Measurements from ENCODE around the gene LEFTY2.
"Not testable (repeated sequence)": the region's sequence is repeated elsewhere in the genome, so short reads cannot be mapped to it uniquely, and the experiment has no call there.

Gene LEFTY2, protein sequence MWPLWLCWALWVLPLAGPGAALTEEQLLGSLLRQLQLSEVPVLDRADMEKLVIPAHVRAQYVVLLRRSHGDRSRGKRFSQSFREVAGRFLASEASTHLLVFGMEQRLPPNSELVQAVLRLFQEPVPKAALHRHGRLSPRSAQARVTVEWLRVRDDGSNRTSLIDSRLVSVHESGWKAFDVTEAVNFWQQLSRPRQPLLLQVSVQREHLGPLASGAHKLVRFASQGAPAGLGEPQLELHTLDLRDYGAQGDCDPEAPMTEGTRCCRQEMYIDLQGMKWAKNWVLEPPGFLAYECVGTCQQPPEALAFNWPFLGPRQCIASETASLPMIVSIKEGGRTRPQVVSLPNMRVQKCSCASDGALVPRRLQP
- 0 to 0.12 (median 0) reads per million in 4 donors for total RNA-seq

DNA sequence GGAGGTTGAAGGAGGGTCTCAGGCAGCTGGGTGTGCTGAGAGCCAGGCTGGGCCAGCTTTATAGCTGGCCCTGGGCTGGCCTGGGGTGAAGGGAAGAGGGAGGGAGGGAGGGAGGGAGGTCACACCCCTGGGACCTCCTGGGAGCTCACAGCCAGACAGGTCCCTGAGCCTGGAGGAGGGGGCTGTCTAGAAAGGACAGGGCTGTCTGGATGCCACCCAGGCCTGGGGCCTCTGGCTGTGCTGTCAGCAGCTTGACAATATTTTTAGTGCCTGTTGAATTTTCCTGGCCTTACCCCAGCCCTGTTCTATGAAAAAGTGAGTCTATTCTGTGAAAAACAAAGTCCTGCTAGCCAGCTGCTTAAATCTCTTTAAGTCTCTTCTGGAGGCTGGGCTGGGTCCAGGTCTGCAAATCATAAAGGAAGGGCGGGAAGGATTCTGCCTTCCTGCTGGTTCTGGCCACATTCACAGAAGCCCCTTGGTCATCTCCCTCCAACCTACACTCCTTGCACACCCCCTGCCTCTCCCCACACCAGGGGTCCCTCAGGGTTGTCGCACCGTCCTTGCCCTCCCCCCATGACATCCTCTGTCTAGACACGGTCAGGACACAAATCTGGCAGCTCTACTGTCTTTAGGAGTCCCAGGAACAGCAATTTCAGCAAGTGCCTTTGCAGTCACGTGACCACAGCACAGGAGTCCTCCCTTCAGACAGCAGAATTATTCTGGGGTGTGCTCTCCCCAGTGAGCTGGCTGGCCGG, at the start of gene LEFTY2:
LEFTY2 (minus strand) TSS at position 34 of the 755 bp plus-strand sequence. CDS start 80 bp downstream, outside the sequence.
- no peak for DNase-seq

DNA sequence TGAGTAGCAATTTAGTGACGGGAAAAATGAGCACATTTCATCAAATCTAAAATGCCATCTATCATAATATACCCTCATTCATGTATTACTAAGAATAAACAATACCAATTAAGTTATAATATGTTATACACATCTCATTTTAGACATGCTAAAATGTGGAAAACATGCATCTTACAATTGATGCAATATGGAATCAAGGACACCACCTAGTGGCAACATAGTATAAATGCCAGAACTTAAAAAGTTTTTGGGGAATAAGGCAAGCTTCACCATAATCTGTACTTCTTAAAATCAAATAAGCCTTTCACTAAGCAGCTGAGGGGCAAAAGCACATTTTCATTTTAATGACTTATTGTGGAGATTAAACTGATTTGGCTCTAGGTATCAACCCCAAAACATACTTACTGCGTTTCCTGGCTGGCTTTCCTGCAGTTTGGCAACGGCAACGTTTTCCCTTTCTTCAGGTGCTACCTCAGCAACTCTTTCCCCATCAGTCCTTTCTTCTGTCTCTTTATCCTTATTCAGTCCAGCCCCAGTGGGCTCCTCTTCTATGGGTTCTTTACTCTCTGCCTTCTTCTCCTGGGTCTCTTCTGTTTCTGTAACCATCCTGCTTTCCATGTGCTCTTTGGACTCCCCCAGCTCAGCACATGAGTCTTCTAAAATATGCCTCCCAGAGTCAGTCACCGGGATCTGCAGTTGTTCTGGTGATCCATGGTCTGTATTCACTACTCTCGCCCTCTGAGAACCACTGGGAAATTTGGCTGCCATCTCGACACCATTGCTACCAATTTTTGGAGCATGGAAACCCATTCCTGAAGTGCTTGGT, 46.7 kb upstream of the LEFTY2 start:
- DNase-seq, result peak in 1 of 5 donors; percentile 47

DNA sequence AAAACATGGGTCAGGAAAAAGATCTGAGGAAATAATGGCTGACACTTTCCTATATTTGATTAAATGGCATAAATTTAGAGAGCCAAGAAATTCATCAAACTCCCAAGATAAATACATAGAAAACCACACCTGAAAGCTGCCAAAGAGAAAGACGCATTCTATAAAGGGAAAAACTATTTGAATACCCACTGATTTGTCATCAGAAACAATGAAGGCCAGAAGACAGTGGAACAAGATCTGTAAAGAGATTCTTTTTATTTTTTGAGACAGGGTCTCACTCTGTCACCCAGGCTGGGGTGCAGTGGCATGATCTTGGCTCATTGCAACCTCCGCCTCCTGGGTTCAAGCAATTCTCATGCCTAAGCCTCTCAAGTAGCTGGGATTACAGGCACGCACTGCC, 40.7 kb upstream of the LEFTY2 start:
- DNase-seq, result no peak

DNA sequence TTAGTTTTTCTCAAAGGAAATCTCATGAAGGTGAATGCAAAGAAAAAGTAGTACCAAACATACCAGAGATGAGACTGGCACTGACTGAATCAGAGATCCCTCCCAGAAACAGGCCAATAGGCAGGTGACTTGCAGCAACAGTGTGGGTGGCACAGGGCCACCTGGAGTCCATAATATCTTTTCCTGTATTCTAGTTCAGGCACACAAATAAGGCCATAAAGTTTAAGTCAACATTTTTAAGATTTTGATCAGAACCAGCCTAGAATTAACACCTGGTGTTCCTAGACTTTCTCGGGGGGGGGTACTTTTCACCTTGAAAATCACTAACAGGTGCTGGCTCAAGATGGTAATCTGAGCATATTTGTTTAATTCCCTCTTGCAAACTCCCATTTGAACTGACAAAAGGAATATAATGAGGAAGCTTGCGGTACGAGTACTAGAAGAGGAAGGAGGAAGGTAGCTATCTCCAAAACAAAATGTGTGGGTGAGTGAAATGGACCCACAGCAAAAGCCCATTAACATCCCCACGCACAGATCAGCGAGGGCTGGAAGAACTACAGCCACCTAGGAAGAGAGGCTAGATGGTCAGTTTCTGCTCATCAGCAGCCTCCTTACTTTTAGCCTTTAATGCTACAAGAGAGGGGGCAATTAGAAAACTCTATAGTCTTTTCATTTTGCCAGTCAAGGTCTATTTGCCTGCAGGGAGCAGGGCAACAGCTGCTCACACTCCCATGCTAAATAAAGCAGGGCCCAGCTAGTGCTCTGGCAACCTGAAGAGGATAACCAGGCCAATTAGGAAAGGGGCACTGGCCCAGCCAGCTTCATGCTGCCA, 39.2 kb upstream of the LEFTY2 start:
- no peak for DNase-seq

DNA sequence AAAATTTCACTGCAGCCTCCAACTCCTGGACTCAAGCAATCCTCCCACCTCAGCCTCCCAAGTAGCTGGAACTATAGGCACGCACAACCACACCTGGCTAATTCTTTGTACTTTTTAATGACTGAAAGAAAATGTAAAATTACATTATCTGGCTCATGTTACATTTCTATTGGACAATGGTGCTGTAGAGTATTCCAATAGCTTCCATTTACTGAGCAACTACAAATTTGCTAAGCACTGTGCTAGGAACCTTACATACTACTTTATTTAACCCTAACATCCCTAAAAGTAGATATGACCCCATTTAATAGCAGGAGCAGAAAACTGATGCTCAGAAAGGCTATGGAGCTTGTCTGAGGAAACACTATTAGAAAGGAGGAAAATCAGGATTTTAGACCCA, 38.4 kb upstream of the LEFTY2 start:
- DNase-seq, result no peak

DNA sequence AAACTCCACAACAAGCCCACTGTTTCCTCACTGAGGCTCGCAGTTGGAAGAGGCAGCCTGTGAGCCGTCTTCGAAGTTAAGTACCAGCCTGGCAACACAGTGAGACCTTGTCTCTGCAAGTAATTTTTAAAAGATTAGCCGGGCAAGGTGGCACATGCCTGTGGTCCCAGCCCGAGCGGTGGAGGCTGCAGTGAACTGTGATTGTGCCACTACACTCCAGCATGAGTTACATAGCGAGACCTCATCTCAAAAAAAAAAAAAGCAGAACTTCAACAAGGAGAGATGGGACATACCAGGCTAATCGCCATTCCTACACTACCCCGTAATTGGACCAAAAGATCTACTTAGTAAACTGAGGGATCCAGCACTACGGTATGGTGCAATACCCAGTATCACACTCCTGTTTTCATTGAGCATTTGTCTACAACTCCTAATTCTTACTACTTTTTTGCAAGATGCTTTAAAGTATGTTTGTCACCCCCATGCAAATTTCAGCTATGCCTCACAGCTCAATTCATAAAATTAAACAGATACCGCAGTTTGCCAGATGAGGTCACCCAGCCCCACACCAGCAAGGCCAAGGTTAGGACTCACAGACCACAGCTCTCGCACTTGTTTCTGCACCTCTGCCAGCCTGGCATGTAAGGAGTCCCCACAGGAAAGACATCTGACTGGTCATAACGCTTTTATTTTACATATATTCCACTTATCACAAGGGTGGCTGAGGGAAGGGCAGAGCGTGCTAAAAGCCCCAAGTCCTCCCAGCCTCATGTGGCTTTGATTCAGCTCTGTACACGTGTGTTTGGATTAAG, 37.1 kb upstream of the LEFTY2 start:
- DNase-seq, result no peak

DNA sequence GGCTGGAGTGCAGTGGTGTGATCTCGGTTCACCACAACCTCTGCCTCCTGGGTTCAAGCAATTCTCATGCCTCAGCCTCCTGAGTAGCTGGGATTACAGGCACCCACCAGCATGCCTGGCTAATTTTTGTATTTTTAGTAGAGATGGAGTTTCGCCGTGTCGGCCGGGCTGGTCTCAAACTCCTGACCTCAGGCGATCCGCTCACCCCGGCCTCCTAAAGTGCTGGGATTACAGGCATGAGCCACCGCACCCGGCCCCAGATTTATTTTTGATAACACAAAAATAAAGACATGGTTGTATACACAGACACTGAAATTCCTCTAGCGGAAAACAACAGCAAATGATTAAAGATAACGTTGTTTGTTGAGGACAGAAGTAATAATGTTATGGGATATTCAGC, 34.1 kb upstream of the LEFTY2 start:
- not testable (repeated sequence) for DNase-seq

DNA sequence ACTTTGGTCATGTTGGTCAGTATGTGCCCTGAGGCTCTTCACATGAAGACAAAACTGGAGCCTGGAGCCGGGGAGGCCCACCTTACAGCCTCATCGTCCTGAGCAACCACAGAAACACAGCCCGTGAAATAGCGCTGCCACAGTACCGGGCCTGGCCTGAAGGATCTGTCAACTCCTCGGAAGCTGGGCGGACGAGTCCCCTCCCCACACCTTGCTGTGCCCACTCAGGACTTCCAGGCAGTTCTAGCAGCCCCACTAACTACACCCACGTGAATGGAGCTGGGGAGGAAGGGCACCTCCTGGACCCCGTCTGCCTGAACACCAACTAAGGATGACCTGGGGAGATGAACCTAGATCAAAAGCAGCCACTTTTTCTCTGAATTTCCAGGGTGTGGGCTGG, 33.4 kb upstream of the LEFTY2 start:
- DNase-seq, result no peak

DNA sequence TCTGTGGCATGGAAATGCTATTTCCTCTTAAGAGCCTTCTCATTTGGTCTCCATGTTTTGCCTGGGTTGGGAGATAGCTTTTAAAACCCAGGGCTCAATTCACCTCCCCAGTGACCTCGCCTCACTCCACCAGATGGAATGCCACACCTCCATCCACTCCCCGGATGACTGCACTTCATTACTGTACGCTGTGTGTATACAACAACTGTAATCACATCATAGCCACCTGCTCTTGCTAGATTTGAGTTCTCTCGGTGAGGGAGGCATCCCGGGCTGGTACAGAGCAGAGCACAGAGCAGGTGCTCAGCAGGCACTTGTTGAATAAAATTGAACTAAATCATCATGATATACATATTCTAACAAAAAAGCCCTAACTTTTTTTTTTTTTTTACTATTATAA, 32.1 kb upstream of the LEFTY2 start:
- DNase-seq, result no peak

DNA sequence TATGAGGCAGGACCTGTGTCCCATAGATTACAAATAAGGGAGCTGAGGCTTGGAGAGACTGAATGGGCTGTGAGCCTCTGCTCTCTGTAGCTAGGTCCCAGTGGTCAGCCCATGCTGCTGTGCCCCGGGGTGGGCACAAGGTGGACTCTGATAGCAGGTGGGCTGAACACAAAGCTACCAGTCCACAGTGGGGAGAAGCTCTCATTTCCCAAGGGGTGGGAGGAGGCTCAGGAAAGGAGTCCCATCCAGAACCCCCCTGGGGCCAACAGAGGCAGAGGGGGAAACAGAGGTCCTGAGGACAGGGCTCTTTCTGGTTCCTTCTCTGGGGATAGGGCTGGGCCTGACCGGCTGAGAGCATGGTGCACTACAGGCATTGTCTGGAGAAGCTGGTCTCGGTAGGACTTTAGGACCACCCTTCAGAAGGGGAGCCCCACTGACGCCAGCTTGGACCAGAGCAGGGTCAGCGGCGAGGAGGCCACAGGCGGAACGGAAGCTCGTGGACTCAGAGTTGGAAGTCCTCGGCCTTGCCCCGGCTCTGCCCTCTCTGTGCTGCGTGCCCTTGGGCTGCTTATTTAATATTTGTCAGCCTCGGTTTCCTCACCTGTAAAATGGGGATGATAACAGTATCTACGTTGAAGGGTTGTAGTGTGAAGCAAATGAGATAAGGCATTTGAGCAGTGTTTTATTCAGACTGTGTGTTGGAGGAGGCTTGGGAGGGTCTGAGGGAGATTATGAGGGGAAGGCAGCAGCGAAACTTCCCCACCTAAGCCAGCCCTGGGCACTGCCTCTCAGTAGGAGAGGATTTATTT, 31.5 kb upstream of the LEFTY2 start:
- DNase-seq, result no peak

DNA sequence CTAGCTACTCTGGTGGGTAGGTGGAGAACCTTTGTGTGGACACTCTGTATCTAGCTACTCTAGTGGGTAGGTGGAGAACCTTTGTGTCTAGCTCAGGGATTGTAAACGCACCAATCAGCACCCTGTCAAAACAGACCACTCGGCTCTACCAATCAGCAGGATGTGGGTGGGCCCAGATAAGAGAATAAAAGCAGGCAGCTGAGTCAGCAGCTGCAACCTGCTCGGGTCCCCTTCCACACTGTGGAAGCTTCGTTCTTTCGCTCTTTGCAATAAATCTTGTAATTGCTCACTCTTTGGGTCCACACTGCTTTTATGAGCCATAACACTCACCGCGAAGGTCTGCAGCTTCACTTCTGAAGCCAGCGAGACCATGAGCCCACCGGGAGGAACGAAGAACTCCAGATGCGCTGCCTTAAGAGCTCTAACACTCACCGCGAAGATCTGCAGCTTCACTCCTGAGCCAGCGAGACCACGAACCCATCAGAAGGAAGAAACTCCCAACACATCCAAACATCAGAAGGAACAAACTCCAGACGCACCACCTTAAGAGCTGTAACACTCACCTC, 29.7 kb upstream of the LEFTY2 start:
- DNase-seq, result not testable (repeated sequence)

DNA sequence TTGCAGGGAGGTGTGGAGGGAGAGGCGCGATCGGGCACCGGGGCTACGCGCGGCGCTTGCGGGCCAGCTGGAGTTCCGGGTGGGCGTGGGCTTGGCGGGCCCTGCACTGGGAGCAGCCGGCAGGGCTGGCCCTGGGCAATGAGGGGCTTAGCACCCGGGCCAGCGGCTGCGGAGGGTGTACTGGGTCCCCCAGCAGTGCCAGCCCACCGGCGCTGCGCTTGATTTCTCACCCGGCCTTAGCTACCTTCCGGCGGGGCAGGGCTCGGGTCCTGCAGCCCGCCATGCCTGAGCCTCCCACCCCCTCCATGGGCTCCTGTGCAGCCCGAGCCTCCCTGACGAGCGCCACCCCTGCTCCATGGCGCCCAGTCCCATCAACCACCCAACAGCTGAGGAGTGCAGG, 28.7 kb upstream of the LEFTY2 start:
- DNase-seq, result not testable (repeated sequence)

DNA sequence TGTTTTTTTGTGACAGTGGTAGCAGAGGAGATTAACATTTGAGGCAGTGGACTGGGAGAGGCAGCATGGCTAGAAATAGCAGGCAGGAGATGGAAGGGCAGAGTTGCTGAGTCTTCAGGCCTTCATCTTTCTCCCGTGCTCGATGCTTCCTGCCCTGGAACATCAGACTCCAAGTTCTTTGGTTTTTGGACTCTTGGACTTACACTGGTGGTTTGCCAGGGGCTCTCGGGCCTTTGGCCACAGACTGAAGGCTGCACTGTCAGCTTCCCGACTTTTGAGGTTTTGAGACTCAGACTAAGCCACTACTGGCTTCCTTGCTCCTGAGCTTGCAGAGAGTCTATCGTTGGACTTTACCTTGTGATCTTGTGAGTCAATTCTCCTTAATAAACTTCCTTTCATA, 24.2 kb upstream of the LEFTY2 start:
- no peak for DNase-seq

DNA sequence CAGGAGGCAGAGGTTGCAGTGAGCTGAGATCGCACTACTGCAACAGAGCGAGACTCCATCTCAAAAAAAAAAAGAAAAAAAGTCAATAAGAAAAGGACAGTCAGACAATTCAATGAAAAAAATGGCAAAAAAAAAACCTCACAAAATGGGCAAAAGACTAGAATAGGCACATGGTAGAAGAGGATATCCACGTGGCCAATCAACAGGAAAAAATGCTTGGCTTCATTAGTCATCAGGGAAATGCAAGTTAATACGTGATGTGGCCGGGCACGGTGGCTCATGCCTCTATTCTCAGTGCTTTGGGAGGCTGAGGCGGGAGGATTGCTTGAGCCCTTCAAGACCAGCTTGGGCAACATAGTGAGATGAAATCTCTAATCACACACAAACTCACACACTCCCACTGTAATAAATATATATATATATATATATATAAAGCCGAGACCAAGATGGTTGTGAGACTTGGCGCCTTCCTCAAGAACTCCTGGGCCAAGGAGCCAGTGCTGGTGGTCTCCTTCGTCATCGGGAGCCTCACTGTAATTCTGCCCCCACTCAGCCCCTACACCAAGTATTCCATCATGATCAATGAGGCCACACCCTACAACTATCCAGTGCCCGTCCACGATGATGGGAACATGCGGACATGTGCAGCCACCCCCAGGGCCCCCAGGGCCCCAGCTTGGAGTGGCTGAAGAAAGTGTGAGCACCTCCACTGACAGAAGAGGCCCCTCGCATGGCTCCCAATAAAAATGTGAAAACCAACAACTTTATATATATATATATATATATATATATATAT, 22.9 kb upstream of the LEFTY2 start:
- DNase-seq, result no peak

DNA sequence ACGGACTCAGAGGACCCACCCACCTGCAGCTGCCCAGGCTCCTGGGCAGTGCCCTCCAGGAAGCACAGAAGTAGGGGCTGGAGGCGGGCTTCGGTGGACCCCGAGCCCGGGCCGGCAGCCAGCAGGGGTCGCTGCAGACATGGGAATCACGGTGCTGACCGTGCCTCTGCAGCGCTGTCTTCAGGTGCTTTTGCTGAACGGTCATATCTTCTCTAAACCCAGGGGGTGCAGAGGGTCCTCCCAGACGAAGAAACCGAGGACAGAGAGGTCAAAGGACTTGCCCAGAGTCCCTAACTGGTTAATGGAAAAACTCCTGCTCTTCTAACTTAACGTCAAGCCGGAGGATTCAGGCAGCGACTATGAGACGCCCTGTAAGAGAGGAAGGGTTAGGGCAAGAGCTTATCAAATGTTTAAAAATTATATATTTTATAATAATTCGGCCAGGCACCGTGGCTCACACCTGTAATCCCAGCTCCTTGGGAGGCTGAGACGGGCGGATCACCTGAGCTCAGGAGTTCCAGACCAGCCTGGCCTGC, 21.5 kb upstream of the LEFTY2 start:
- peak in 4 of 5 donors; percentile 27 to 44 (median 38) for DNase-seq

DNA sequence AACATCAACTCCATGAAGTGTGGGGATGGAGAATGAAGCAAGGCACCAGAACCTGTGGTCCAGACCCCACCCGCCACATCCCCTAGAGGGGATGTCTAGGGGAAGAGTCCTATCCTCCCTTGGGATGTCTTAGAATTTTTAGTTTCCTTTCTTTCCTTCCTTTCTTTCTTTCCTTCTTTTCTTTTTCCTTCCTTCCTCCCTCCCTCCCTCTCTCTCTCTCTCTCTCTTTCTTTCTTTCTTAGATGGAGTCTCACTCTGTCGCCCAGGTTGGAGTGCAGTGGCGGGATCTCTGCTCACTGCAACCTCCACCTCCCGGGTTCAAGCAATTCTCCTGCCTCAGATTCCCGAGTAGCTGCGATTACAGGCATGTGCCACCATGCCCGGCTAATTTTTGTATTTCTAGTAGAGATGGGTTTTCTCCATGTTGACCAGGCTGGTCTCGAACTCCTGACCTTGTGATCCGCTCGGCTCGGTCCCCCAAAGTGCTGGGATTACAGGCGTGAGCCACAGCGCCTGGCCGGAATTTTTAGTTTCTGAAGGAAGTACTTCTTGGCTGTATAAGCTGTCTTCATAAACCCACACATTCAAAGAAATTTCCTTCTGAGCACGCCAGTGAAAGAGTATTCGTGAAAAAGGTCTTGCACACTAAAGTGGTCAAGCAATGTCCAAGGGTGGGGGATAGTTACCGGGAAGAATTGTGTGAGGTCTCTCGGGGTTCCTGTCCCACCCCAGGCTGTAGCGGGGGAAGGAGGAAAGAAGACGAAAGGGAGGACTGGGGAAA, 20.8 kb upstream of the LEFTY2 start:
- DNase-seq, result no peak

DNA sequence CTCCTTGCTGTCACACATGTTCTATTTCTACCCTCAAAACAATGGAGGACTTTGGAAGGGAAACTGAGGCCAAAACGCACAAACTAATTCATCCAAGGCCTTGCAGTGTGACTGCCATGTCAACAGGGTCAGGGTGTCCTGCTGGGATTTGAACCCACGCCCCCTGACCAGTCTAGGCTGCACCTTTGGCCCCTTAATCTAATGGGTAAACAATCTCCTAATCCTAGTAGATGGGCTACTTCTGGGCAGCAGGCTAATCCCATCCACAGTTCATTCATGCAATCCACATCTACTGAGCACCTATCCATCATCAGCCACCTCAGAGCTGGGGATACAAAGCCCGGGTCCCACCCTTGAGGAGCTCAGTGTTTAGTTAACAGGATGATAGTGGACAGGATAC, 17.0 kb upstream of the LEFTY2 start:
- DNase-seq, result no peak

DNA sequence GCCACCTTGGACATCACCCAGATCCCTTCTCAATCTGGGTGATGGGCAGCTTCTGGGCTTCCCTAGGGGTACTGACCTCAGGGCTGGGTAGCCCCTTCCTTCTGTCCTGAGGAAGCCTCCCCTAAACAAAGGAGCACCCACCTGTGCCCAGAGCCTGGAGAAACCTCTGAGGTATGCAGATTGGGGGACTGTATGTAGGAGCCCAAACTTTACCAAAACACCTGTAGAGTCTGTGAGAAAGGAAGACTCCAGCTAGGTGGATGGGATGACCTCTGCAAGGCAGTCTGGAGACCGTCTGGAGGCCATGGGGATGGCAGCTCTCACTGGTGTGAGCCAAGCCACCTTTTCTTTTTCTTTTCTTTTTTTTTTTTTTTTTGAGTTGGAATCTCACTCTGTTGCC, 13.7 kb upstream of the LEFTY2 start:
- DNase-seq, result no peak

Data from T-helper 1 cell (primary cell).